ENCODE results near the gene HRH1. TPM values are rescaled to one million over a fixed set of nuclear protein-coding genes. Genes with fewer than 3 reads are reported as not detected.
A peak's percentile ranks its signal among the peaks of the same experiment; 100 is the strongest.

The HRH1 gene
- total and polyA plus RNA-seq, 4 donors = 10.4 to 21.3 (median 15.1) TPM

DNA sequence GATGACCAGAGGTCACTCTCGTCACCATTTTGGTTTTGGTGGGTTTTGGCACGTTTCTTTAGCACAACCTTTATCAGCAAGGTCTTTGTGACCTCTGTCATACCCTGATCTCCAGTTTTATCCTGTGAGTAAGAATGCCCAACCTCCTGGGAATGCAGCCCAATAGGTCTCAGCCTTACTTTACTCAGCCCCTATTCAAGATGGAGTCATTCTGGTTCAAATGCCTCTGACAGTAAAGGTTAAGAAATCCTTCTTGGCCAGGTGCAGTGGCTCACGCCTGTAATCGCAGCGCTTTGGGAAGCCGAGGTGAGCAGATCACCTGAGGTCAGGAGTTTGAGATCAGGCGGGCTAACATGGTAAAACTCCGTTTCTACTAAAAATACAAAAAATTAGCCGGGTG, 114.7 kb downstream of the HRH1 start:
- Histone ChIP-seq H3K9me3 (ENCODE audit: control insufficient read depth, insufficient read depth, low read length) (no peaks in the 10 kb centered on the region), H3K27me3 (ENCODE audit: control insufficient read depth, insufficient read depth, low read length) (no peaks in the 10 kb centered on the region), H3K27ac (ENCODE audit: low read depth, low read length) (no peak overlapping the region), H3K4me3 (ENCODE audit: low read depth, low read length) (no peak overlapping the region), H3K36me3 (ENCODE audit: control insufficient read depth, insufficient read depth, low read length) (no peaks in the 10 kb centered on the region), H3K4me1 (ENCODE audit: control insufficient read depth, insufficient read depth, low read length) (peaks cover 3% of the 10 kb centered on the region)
- DNase-seq (ENCODE audit: low read depth in 4 of 6, low spot score in 6 of 6) = no peak
- 93% methylated on average over 9 of the region's 9 CpGs for WGBS (ENCODE audit: insufficient coverage)

GRCh38 chr3:11271986-11272904, 118.0 kb downstream of the HRH1 start, which contains the start of gene ATG7:
Gene ATG7, plus strand, starts transcription at chr3:11272397. Its CDS starts 26,299 bp downstream, at chr3:11298696.
- peak within 1 kb of the TSS; percentile 81 for H3K27ac ChIP-seq (ENCODE audit: low read depth, low read length)
- WGBS (ENCODE audit: insufficient coverage) = 1% methylated on average over 47 of the region's 51 CpGs

GRCh38 chr3:11272906-11273574, 118.7 kb downstream of the HRH1 start:
- 6% methylated on average over 7 of the region's 9 CpGs for WGBS (ENCODE audit: insufficient coverage)
- Histone ChIP-seq H3K4me1 (ENCODE audit: control insufficient read depth, insufficient read depth, low read length) (peaks cover 3% of the 10 kb centered on the region), H3K27ac (ENCODE audit: low read depth, low read length) (peak overlapping the region; percentile 81), H3K4me3 (ENCODE audit: low read depth, low read length) (peak overlapping the region; percentile 91), H3K27me3 (ENCODE audit: control insufficient read depth, insufficient read depth, low read length) (no peaks in the 10 kb centered on the region), H3K36me3 (ENCODE audit: control insufficient read depth, insufficient read depth, low read length) (no peaks in the 10 kb centered on the region), H3K9me3 (ENCODE audit: control insufficient read depth, insufficient read depth, low read length) (no peaks in the 10 kb centered on the region)
- DNase-seq (ENCODE audit: low read depth in 4 of 6, low spot score in 6 of 6) = no peak

More at GRCh38 chr3:11271986-11272904, 118.0 kb downstream of the HRH1 start, which contains the start of gene ATG7:
- Histone ChIP-seq H3K36me3 (ENCODE audit: control insufficient read depth, insufficient read depth, low read length) (no peaks in the 10 kb centered on the region), H3K4me1 (ENCODE audit: control insufficient read depth, insufficient read depth, low read length) (peaks cover 3% of the 10 kb centered on the region), H3K9me3 (ENCODE audit: control insufficient read depth, insufficient read depth, low read length) (no peaks in the 10 kb centered on the region), H3K27me3 (ENCODE audit: control insufficient read depth, insufficient read depth, low read length) (no peaks in the 10 kb centered on the region), H3K4me3 (ENCODE audit: low read depth, low read length) (peak within 1 kb of the TSS; percentile 91)
- peak; percentile 92 to 99 (median 98) for DNase-seq (ENCODE audit: low read depth in 4 of 6, low spot score in 6 of 6)

DNA sequence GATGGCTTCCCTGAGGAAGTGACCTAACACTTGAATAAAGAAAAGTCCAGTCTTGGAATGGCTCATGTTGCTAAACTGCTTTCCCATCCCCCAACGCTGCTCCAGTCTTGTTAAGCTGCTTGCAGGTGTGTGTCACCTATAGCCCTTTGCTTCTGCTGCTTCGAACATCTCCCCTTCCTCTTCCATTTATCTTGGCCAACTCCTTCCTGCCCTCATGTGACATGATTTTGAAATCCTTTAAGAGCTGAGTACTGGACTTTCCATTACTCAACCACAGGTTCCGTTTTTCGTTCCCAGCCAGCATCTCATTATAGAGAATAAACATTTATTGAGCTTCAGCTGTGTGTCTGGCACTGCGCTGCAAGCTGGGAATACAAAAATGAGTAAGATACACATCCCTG, 119.6 kb downstream of the HRH1 start:
- peak in 1 of 6 donors; percentile 27 for DNase-seq (ENCODE audit: low read depth in 4 of 6, low spot score in 6 of 6)
- no peaks in the 10 kb centered on the region for H3K27me3 ChIP-seq (ENCODE audit: control insufficient read depth, insufficient read depth, low read length)
- H3K4me3 ChIP-seq (ENCODE audit: low read depth, low read length) = no peak overlapping the region
- H3K9me3 ChIP-seq (ENCODE audit: control insufficient read depth, insufficient read depth, low read length) = no peaks in the 10 kb centered on the region
- no peaks in the 10 kb centered on the region for H3K36me3 ChIP-seq (ENCODE audit: control insufficient read depth, insufficient read depth, low read length)
- 92% methylated on average over 2 of the region's 5 CpGs for WGBS (ENCODE audit: insufficient coverage)
- peaks cover 3% of the 10 kb centered on the region for H3K4me1 ChIP-seq (ENCODE audit: control insufficient read depth, insufficient read depth, low read length)
- H3K27ac ChIP-seq (ENCODE audit: low read depth, low read length) = no peak overlapping the region

DNA sequence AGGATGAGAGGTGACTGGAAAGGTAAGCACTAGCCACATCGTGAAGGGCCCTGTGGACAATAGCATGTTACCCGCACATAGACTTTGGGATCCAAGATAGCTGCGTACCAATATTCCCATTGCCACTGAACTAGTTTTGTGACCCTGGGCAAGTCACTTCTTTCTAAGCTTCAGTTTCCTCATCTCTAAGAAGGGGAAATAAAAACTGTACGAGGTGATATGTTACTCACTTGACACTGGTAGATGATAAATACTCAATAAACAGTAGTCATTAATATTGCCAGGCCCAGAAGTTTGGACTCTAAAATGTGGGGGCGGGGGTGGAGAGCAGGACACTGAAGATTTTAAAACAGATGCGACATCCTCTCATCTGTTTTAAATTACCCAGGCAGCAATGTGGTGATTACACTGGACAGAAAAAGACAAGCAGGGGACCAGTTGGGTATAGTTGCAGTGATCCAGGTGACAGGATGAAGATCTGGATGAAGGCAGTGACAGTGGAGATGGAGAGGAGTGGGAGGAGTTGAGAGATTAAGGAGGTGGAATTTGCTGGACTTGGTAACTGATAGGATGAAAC, 120.4 kb downstream of the HRH1 start:
- no peak overlapping the region for H3K4me3 ChIP-seq (ENCODE audit: low read depth, low read length)
- DNase-seq (ENCODE audit: low read depth in 4 of 6, low spot score in 6 of 6) = no peak
- no peak overlapping the region for H3K27ac ChIP-seq (ENCODE audit: low read depth, low read length)
- no peaks in the 10 kb centered on the region for H3K27me3 ChIP-seq (ENCODE audit: control insufficient read depth, insufficient read depth, low read length)
- H3K9me3 ChIP-seq (ENCODE audit: control insufficient read depth, insufficient read depth, low read length) = no peaks in the 10 kb centered on the region
- no peaks in the 10 kb centered on the region for H3K36me3 ChIP-seq (ENCODE audit: control insufficient read depth, insufficient read depth, low read length)
- whole genome bisulfite sequencing (ENCODE audit: insufficient coverage) = 100% methylated on average over 2 of the region's 6 CpGs
- H3K4me1 ChIP-seq (ENCODE audit: control insufficient read depth, insufficient read depth, low read length) = peaks cover 3% of the 10 kb centered on the region

DNA sequence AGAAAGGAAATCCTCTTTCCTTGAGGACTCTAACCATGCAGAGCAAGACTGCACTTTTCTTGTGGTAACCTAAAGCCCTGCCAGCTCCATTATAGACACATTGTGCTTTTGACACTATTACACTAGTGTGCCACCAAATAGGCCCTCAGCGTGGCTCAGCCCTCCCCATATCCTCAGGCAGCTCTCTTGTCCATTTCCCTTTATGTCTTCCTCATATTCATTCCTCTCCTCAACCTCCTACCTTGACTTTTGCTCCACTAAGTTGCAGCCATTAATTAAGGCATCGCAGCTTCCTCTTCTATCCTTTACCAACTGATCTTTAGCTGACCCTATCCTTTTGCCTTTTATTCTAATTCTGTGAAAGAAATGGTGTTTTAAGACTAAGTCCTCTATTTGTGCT, 121.6 kb downstream of the HRH1 start:
- Histone ChIP-seq H3K4me1 (ENCODE audit: control insufficient read depth, insufficient read depth, low read length) (peaks cover 3% of the 10 kb centered on the region), H3K4me3 (ENCODE audit: low read depth, low read length) (no peak overlapping the region), H3K27ac (ENCODE audit: low read depth, low read length) (no peak overlapping the region), H3K9me3 (ENCODE audit: control insufficient read depth, insufficient read depth, low read length) (no peaks in the 10 kb centered on the region), H3K27me3 (ENCODE audit: control insufficient read depth, insufficient read depth, low read length) (no peaks in the 10 kb centered on the region), H3K36me3 (ENCODE audit: control insufficient read depth, insufficient read depth, low read length) (no peaks in the 10 kb centered on the region)
- WGBS (ENCODE audit: insufficient coverage) = 83% methylated on average over 1 of the region's 2 CpGs
- DNase-seq (ENCODE audit: low read depth in 4 of 6, low spot score in 6 of 6) = no peak

GRCh38 chr3:11276901-11277300, 122.6 kb downstream of the HRH1 start:
- H3K27ac ChIP-seq (ENCODE audit: low read depth, low read length) = no peak overlapping the region
- DNase-seq (ENCODE audit: low read depth in 4 of 6, low spot score in 6 of 6) = no peak

DNA sequence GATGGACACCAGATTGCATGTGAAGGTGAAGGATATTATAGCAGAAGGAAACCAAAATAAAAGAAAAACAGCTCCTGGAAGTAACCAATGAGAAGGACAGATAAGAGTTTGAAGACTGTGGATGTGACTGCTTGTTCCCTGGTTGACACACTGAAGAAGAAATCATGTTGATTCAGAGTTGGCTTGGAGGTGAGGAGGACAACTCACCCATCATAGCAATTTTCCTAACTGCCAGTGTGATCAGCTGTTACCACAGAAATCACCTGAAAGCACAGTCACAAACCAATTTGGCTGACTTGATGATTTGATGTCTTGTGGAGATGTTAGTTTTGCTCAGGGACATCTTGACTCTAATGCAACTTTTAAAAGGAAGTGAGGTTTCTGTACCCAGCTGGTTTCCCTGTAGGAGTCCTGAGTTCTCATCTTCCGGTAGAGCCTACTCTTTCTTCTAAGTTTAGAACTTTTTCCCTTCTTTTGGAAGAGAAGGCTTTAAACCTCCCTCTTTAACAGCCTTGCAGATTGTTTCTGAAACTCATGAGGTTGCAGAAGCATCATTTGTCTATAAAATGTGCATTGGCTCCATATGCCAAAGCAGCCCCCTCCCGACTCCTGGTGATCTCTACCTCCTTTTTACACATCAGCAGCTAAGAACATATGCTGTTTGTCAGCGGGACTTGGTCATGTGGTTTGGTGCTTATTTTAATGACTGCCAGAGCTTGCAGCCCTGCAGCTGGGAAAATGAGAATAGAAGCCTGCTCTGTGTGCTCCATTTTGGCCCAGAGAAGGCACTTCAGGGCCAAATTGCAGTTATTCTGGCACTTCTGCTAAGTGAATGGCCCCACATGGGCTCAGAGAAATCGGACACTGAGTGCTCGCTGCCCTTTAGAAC, 128.2 kb downstream of the HRH1 start:
- Histone ChIP-seq H3K36me3 (ENCODE audit: control insufficient read depth, insufficient read depth, low read length) (no peaks in the 10 kb centered on the region), H3K4me1 (ENCODE audit: control insufficient read depth, insufficient read depth, low read length) (peaks cover 18% of the 10 kb centered on the region), H3K27me3 (ENCODE audit: control insufficient read depth, insufficient read depth, low read length) (no peaks in the 10 kb centered on the region), H3K4me3 (ENCODE audit: low read depth, low read length) (no peak overlapping the region), H3K9me3 (ENCODE audit: control insufficient read depth, insufficient read depth, low read length) (no peaks in the 10 kb centered on the region), H3K27ac (ENCODE audit: low read depth, low read length) (peak overlapping the region; percentile 81)
- 34% methylated on average over 2 of the region's 5 CpGs for WGBS (ENCODE audit: insufficient coverage)
- DNase-seq (ENCODE audit: low read depth in 4 of 6, low spot score in 6 of 6) = peak; percentile 69 to 95 (median 80)

More at GRCh38 chr3:11276901-11277300, 122.6 kb downstream of the HRH1 start:
- no peaks in the 10 kb centered on the region for H3K27me3 ChIP-seq (ENCODE audit: control insufficient read depth, insufficient read depth, low read length)
- no peaks in the 10 kb centered on the region for H3K36me3 ChIP-seq (ENCODE audit: control insufficient read depth, insufficient read depth, low read length)
- 96% methylated on average over 2 of the region's 2 CpGs for WGBS (ENCODE audit: insufficient coverage)
- no peaks in the 10 kb centered on the region for H3K9me3 ChIP-seq (ENCODE audit: control insufficient read depth, insufficient read depth, low read length)
- no peak overlapping the region for H3K4me3 ChIP-seq (ENCODE audit: low read depth, low read length)
- H3K4me1 ChIP-seq (ENCODE audit: control insufficient read depth, insufficient read depth, low read length) = peaks cover 1% of the 10 kb centered on the region

DNA sequence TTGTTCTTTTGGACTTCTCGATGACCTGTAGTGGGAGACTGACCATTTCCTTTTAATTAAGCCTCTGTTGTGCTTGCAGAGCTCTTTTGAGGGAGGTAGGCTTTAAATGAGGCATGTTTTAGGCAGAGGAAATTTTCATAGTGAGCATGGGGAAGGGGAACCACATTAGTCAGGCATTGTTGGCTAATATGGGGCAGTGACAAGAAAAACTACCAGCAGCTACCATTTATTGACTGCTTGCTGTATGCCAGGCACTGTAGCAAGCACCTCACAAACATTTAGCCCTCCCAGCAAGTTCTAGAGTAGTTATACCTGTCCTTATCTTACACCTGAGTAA, 128.8 kb downstream of the HRH1 start:
- peak overlapping the region; percentile 81 for H3K27ac ChIP-seq (ENCODE audit: low read depth, low read length)
- H3K9me3 ChIP-seq (ENCODE audit: control insufficient read depth, insufficient read depth, low read length) = no peaks in the 10 kb centered on the region
- peaks cover 22% of the 10 kb centered on the region for H3K4me1 ChIP-seq (ENCODE audit: control insufficient read depth, insufficient read depth, low read length)
- DNase-seq (ENCODE audit: low read depth in 4 of 6, low spot score in 6 of 6) = no peak
- H3K27me3 ChIP-seq (ENCODE audit: control insufficient read depth, insufficient read depth, low read length) = no peaks in the 10 kb centered on the region
- no peak overlapping the region for H3K4me3 ChIP-seq (ENCODE audit: low read depth, low read length)
- no CpG with 5 or more reads among the region's 1 CpG for WGBS (ENCODE audit: insufficient coverage)
- H3K36me3 ChIP-seq (ENCODE audit: control insufficient read depth, insufficient read depth, low read length) = no peaks in the 10 kb centered on the region
